ENCODE data around the gene ANKRD33B. TPM values are rescaled to one million over a fixed set of nuclear protein-coding genes. Genes with fewer than 3 reads are reported as not detected.

ANKRD33B gene
- total RNA-seq, 1 donor from 2014 or later, result 0.83 TPM

DNA sequence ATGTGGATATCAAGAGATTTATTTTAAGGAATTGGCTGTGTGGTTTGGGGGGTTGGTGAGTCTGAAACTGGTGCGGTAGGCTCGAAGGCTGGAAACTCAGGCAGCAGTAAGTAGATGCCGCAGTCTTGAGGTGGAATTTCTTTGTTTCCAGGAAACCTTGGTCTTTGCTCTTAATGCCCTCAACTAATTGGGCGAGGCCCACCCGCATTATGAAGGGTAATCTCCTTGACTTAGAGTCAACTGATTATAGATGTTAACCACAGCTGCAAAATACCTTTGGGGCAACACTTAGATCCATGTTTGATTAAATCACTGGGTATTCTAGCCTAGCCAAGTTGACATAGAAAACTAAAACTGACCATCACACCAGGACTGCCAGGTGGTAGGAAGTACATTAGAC, 83.8 kb downstream of the ANKRD33B start:
- H3K27ac Mint-ChIP-seq (ENCODE audit: unreplicated experiment), result no peak overlapping the region

DNA sequence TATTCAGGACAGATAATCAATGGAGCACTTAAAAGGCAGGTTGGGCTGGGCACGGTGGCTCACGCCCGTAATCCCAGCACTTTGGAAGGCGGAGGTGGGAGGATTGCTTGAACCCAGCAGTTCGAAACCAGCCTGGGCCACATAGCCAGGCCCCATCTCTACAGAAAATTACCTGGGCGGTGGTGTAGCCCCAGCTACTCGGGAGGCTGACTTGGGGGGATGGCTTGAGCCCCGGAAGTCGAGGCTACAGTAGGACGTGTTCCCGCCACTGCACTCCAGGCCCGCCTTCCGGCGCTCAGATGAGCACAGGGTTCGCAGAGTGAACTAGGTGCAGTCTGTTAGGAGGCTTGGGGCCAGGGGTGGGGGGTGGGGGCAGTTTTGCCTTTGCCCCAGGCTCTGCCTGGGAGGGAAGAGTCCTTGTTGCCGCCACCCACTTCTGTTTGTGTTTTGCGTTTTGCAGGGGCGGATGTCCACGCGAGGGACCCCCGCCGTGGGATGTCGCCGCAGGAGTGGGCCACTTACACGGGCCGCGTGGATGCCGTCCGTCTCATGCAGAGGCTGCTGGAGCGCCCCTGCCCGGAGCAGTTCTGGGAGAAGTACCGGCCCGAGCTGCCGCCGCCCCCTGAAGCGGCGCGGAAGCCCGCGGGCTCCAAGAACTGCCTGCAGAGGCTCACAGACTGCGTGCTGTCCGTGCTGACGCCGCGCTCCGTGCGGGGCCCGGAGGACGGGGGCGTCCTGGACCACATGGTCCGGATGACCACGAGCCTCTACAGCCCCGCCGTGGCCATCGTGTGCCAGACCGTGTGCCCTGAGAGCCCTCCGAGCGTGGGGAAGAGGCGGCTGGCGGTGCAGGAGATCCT, 85.2 kb downstream of the ANKRD33B start:
- Mint-ChIP-seq H3K4me1 (ENCODE audit: unreplicated experiment) (no peaks in the 10 kb centered on the region), H3K9me3 (ENCODE audit: unreplicated experiment) (no peaks in the 10 kb centered on the region), H3K4me3 (ENCODE audit: unreplicated experiment) (no peak overlapping the region), H3K36me3 (ENCODE audit: unreplicated experiment) (no peaks in the 10 kb centered on the region), H3K27me3 (ENCODE audit: unreplicated experiment) (no peaks in the 10 kb centered on the region), H3K27ac (ENCODE audit: unreplicated experiment) (no peak overlapping the region)
- TF ChIP-seq, protein P1, sequence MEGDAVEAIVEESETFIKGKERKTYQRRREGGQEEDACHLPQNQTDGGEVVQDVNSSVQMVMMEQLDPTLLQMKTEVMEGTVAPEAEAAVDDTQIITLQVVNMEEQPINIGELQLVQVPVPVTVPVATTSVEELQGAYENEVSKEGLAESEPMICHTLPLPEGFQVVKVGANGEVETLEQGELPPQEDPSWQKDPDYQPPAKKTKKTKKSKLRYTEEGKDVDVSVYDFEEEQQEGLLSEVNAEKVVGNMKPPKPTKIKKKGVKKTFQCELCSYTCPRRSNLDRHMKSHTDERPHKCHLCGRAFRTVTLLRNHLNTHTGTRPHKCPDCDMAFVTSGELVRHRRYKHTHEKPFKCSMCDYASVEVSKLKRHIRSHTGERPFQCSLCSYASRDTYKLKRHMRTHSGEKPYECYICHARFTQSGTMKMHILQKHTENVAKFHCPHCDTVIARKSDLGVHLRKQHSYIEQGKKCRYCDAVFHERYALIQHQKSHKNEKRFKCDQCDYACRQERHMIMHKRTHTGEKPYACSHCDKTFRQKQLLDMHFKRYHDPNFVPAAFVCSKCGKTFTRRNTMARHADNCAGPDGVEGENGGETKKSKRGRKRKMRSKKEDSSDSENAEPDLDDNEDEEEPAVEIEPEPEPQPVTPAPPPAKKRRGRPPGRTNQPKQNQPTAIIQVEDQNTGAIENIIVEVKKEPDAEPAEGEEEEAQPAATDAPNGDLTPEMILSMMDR (IDR thresholded peaks at IDR 0.05), result no peak
- no peak for DNase-seq (ENCODE audit: extremely low spot score, unreplicated experiment)

More for the DNA sequence above, 83.8 kb downstream of the ANKRD33B start:
- TF ChIP-seq, protein P1 (IDR thresholded peaks at IDR 0.05), result no peak
- H3K36me3 Mint-ChIP-seq (ENCODE audit: unreplicated experiment), result no peaks in the 10 kb centered on the region
- no peak overlapping the region for H3K4me3 Mint-ChIP-seq (ENCODE audit: unreplicated experiment)
- DNase-seq (ENCODE audit: extremely low spot score, unreplicated experiment), result no peak
- no peaks in the 10 kb centered on the region for H3K4me1 Mint-ChIP-seq (ENCODE audit: unreplicated experiment)
- H3K9me3 Mint-ChIP-seq (ENCODE audit: unreplicated experiment), result no peaks in the 10 kb centered on the region
- no peaks in the 10 kb centered on the region for H3K27me3 Mint-ChIP-seq (ENCODE audit: unreplicated experiment)

DNA sequence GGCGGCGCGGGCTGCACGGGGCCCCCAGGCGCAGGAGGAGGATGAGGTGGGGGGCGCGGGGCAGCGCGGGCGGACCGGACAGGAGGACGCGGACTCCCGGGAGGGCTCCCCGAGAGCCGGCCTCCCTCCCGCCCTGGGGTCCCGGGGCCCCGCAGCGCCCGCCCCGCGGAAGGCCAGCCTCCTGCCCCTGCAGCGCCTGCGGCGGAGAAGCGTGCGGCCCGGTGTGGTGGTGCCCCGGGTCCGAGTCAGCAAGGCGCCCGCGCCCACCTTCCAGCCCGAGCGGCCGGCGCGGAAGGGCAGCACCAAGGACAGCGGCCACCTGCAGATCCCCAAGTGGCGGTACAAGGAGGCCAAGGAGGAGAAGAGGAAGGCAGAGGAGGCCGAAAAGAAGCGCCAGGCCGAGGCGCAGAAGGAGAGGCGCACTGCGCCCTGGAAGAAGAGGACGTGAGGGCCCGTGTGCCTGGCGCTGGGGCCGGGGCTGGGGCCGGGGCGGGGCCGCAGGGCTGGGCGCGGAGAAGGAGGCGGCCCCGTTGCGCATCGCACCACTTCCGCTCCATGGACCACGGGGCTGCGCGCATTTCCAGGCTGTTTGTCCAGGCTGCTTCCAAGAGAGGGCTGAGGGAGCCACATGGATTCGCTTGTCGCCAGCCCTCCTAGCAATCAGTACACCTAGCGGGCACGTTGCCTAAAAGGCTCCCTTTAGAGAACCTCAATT, 86.0 kb downstream of the ANKRD33B start:
- Mint-ChIP-seq H3K4me3 (ENCODE audit: unreplicated experiment) (no peak overlapping the region), H3K4me1 (ENCODE audit: unreplicated experiment) (no peaks in the 10 kb centered on the region), H3K36me3 (ENCODE audit: unreplicated experiment) (no peaks in the 10 kb centered on the region), H3K27me3 (ENCODE audit: unreplicated experiment) (no peaks in the 10 kb centered on the region), H3K9me3 (ENCODE audit: unreplicated experiment) (no peaks in the 10 kb centered on the region), H3K27ac (ENCODE audit: unreplicated experiment) (no peak overlapping the region)
- DNase-seq (ENCODE audit: extremely low spot score, unreplicated experiment), result no peak
- TF ChIP-seq, protein P1 (IDR thresholded peaks at IDR 0.05), result no peak

DNA sequence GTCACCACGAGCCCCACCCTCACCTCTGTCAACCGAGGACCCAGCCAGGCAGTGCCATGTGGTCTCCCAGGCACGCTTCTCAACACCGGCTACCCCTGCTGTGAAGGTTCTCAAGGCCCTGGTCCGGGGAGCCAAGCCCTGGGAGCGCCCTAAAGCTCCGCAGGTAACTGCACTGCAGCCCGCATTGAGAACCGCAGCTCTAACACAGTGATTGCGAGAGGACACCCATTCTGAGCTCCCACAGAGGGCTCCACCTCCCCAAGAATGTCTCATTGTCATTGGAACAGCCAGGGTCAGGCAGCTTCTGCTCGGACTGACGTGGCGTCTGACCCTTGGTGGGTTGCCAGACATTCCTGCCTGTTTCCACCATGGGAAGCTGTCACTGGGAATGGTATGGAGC, 88.3 kb downstream of the ANKRD33B start:
- Mint-ChIP-seq H3K27ac (ENCODE audit: unreplicated experiment) (no peak overlapping the region), H3K9me3 (ENCODE audit: unreplicated experiment) (no peaks in the 10 kb centered on the region), H3K4me3 (ENCODE audit: unreplicated experiment) (no peak overlapping the region), H3K27me3 (ENCODE audit: unreplicated experiment) (no peaks in the 10 kb centered on the region), H3K4me1 (ENCODE audit: unreplicated experiment) (no peaks in the 10 kb centered on the region), H3K36me3 (ENCODE audit: unreplicated experiment) (no peaks in the 10 kb centered on the region)
- DNase-seq (ENCODE audit: extremely low spot score, unreplicated experiment), result no peak
- TF ChIP-seq, protein P1 (IDR thresholded peaks at IDR 0.05), result no peak

DNA sequence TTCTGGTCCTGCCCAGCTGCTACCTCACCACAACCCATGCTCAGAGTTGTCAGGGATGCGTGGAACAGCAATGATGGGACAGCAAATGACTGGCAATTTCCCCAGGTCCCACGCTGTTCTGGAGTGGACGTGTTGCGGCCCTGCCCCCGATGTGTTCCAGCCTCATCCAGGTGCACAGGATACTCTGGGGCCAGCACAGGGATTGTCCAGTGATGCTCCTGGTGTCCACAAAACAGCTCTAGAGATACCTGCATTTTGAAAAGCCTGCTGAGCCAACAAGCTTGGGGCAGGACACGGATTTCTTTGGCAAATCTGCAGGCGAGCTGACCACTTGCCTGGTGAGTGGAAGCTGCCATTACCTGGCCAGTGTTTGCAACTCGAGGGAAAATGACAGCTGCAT, 88.7 kb downstream of the ANKRD33B start:
- Mint-ChIP-seq H3K9me3 (ENCODE audit: unreplicated experiment) (no peaks in the 10 kb centered on the region), H3K4me1 (ENCODE audit: unreplicated experiment) (no peaks in the 10 kb centered on the region), H3K27me3 (ENCODE audit: unreplicated experiment) (no peaks in the 10 kb centered on the region), H3K27ac (ENCODE audit: unreplicated experiment) (no peak overlapping the region), H3K36me3 (ENCODE audit: unreplicated experiment) (no peaks in the 10 kb centered on the region), H3K4me3 (ENCODE audit: unreplicated experiment) (no peak overlapping the region)
- DNase-seq (ENCODE audit: extremely low spot score, unreplicated experiment), result no peak
- TF ChIP-seq, protein P1 (IDR thresholded peaks at IDR 0.05), result no peak

Data from osteocyte (in vitro differentiated cells).